Raji (cell line): ENCODE measurements around the gene GPSM1.

Experiments
- POLR2A ChIP-seq: IDR thresholded peaks from 2 replicates; pipeline ENCODE4 v1.6.1; 2011; ENCODE audit warnings: low read depth, low read length, control low read depth; ENCODE audit not compliant: insufficient read depth

The GPSM1 gene, protein sequence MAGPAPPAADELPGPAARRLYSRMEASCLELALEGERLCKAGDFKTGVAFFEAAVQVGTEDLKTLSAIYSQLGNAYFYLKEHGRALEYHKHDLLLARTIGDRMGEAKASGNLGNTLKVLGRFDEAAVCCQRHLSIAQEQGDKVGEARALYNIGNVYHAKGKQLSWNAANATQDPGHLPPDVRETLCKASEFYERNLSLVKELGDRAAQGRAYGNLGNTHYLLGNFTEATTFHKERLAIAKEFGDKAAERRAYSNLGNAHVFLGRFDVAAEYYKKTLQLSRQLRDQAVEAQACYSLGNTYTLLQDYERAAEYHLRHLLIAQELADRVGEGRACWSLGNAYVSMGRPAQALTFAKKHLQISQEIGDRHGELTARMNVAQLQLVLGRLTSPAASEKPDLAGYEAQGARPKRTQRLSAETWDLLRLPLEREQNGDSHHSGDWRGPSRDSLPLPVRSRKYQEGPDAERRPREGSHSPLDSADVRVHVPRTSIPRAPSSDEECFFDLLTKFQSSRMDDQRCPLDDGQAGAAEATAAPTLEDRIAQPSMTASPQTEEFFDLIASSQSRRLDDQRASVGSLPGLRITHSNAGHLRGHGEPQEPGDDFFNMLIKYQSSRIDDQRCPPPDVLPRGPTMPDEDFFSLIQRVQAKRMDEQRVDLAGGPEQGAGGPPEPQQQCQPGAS

GRCh38 chr9:136327304-136327974 is at the start of gene GPSM1:
GPSM1 (plus strand) TSS chr9:136327539; CDS start chr9:136327696, 157 bp downstream.
- TF ChIP-seq POLR2A: no peak

GRCh38 chr9:136277746-136278145 is 49.6 kb upstream of the GPSM1 start:
- TF ChIP-seq POLR2A: no peak

DNA sequence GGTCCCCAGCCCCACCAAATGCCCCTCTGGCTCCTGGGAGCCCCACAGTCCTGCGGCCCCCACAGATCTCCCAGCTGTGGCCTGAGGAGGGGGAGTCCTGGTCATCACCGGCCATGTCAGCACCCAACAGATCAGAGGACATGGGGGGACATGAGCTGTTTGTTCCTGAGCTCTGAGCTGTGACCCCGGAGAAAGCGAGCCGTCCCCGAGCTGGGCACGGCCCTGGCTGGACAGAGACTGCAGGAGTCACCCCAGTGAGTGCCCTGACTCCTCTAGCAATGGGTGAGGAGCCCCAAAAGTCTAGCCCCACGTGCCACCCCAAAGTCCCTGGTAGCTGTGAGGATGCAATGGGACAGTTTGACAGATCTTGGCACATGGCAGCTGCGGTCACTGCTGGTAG is 49.1 kb upstream of the GPSM1 start:
- TF ChIP-seq POLR2A: no peak

- TF ChIP-seq POLR2A: no peak
Measured at GRCh38 chr9:136278894-136279293, 48.4 kb upstream of the GPSM1 start.

GRCh38 chr9:136279471-136279870 is 47.9 kb upstream of the GPSM1 start:
- TF ChIP-seq POLR2A: no peak

GRCh38 chr9:136280535-136281315 is 46.6 kb upstream of the GPSM1 start:
- TF ChIP-seq POLR2A: no peak

DNA sequence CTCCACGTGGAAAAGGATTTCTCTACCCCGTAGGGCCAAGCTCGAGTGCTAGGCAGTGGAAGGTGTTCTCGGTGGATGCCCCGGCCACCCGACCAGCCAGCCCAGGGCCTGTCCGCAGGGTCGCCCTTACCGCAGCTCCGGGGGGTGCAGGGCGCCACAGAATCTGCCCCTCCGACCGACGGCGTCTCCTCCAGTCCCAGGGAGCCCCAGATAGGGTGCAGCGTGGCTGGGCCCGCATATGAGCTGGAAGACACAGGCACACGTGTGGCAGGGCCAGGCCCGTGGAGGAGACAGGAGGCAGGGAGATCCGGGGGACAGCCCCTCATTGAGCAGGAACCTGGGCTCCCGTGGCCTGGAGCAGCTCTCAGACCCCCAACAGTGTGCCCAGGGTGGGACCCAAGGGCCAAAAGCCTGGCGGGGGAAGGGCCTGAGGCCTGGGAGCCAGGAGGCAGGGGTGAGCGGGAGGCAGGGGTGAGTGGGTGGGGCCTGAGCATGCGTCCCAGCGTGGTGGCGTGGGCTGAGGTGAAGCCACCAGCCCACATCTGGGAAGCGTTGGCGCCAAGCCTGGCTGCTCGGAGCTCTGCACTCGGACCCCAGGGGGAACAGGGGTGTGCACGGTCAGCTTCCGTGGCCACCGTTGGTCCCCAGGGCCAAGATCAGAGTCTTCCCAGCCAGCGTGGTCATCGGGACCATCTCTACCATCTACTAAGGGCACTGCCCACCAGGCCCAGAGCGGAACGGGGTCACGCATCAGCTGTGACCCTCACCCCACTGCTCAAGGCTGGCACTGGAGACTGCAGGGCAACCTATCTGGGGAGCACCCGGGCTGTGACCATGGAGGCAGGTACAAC is 45.7 kb upstream of the GPSM1 start:
- no peak for TF ChIP-seq POLR2A

DNA sequence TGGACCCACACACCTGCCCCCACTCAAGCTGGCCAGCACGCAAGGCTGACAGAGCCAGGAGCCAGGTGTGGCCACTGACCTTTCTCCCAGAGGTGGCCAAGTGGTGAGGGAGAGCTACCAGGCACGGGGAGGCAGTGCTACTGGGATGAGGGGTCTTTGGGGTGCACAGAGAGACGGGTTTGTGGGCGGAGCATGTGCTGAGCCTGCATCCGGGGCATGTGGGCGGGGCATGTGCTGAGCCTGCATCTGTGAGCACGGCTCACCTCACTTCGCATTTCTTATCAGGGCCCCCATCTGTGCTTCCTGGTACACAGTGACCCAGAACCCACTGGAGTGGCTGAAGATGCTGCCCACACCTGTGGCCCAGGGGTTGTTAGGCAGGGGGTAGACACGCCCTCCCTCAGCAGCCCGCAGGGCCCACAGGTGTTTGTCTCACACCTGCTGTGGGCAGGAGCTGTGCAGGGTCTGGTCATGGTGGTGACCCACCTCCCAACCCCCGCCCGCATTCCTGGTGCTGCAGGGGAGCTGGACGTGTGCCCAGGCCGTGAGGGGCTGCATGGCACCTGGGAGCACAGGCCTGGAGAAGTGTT is 45.0 kb upstream of the GPSM1 start:
- TF ChIP-seq POLR2A: no peak

DNA sequence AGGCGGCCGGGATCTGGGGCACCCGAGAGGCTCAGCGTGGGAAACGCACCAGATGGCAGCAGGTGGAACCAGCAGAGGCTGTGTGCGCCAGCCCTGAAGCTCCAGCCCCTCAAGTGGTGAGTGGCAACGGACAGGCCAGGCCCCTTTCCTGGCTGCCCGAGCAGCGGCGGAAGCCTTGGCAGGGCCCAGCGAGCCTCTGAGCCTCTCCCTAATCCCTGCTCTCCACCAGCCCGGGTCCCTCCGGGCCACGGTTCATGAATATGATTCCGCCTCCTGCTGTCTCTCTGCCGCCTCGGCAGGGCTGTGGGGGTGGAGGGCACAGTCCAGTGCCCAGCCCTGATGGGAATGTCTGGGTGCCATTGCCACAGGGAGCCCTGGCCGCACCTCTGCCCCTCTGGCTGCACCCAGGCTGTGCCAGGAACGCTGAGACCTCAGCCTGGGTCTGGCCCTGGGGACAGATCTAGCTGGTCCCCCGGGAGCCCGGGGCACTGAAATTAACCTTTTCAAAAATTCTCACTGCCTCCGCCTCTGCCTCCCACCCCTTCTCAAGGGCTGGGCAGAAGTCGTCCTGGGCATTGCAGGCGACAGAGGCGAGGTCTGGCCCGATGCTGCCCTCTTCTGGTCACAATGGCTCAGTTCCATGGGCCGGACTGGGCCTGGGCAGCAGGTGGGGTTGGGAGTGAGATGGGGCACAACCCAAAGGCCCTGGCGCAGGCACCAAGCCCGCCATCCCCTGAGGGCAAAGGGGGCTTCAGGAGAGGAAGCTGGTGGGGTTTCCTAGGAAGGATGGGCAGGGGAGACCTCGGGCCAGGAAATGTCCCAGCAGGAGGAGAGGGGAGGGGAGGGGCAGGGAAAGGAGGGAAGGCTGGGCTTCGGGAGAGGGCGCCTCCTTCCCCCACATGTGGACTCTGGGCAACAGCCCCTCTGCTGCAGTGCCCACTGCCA is 43.8 kb upstream of the GPSM1 start:
- TF ChIP-seq POLR2A: no peak; the same call in 1 of the 2 replicates

DNA sequence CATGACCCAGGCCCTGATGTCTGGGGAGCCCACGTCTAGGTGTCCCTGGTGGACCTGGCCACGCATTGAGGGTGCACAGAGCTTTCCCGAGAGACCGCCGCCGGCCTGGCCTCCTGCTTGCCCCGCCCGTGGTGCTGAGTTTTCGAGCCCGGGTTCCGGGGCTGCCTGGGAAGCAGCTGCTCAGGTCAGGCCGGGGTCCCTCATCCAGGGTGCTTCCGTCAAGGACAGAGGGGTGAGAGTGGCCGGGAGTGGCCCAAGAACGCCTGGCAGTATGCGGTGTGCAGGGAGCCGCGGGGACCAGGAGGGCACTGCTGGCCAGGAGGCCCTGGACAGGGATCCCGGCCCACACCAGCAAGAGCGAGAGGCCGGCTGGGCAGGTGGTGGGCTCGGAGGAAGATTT is 43.0 kb upstream of the GPSM1 start:
- no peak for TF ChIP-seq POLR2A

DNA sequence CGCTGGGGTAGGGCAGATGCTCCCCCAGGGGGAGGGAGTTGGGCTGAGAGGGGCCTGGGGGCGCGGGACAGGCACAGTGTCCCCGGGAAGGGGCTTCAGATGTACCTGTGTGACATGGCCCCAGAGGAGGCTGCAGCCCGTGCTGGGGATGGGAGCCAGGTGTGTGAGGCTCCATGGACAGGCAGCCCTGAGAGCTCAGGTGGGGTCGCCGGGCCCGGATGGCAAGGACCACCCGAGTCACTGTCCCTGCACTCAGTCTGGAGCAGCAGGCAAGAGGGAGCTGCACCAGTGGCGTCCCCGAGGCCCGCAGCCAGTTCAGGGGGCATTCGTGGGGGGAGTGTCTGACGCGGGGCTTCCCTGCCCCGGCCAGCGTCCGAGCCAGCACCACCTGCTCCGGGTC is 42.4 kb upstream of the GPSM1 start:
- no peak for TF ChIP-seq POLR2A

DNA sequence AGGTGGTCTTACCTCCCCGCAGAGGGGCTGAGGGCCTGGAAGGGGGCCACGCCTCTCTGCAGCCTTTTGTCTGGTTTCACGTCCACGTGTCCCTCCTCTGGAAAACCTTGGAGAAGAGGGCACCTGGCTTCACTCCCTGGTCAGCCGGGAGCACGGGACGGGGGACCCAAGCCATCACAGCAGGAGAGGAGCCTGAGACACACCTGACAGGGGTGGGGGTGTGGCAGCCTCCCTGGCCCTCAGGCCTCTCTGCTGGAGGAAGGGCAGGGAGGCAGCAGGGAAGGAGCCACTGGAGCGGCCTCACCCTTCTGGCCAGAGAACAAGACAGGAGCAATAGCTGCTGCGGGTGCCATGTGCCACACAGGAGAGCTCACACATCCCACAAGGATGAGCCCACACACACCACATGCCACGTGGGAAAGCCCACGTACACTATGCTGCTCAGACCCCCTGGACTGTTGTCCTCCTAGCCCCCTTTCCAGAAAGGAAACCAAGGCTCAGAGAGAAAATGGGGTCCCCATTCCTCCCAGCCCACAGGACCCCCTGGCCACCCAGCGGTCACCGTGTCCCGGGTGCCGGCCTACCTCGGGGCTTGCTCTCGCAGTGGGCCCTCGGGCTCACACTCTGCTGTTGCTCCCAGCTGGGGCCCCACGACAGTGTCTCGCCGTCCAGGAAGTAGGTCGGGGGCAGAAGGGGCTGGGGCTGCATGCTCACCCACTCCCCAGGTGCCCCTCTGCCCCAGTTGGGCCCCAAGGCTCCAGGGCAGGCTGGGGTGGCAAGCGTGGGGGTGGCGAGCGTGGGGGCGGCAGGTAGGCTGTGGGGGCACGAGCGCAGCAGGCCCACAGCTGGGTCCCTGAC is 41.6 kb upstream of the GPSM1 start:
- no peak for TF ChIP-seq POLR2A
